HepG2 (cell line): ENCODE results near the gene TRIM15.

ENCODE experiments used
- CTCF ChIP-seq: sonication (generic); formaldehyde crosslinking; IDR thresholded peaks from 2 replicates; pipeline ENCODE4 v1.5.0; 2020; ENCODE audit warnings: mild to moderate bottlenecking, missing genetic modification reagents, moderate library complexity
- FOXA3 ChIP-seq: IDR thresholded peaks from 2 replicates; pipeline ENCODE4 v1.6.1; 2016; ENCODE audit warnings: missing genetic modification reagents, missing compliant biosample characterization
- FOXK2 ChIP-seq: fragments of 450-650 bp; IDR thresholded peaks from 2 replicates; pipeline ENCODE4 v1.6.1; 2016
- HES4 ChIP-seq: sonication (generic); formaldehyde crosslinking; IDR thresholded peaks from 2 replicates; pipeline ENCODE4 v1.9.0; 2021; ENCODE audit warnings: mild to moderate bottlenecking, missing genetic modification reagents, borderline replicate concordance
- MAFF ChIP-seq: IDR thresholded peaks from 2 replicates; pipeline ENCODE4 v1.6.1; 2011; ENCODE audit warnings: low read depth, low read length, improper control_type of control experiment
- MEIS1 ChIP-seq: sonication (generic); formaldehyde crosslinking; IDR thresholded peaks from 2 replicates; pipeline ENCODE4 v1.9.0; 2021; ENCODE audit warnings: mild to moderate bottlenecking, missing genetic modification reagents, moderate library complexity, borderline replicate concordance
- NCOR1 ChIP-seq: fragments of 200-600 bp; sonication (generic); IDR thresholded peaks from 2 replicates; pipeline ENCODE4 v1.7.0; 2017; ENCODE audit warnings: antibody characterized with exemption, low read length, borderline replicate concordance
- RELA ChIP-seq: sonication (generic); formaldehyde crosslinking; IDR thresholded peaks from 2 replicates; pipeline ENCODE4 v1.4.0; 2020; ENCODE audit warnings: missing genetic modification reagents
- SCMH1 ChIP-seq: sonication (generic); formaldehyde crosslinking; IDR thresholded peaks from 2 replicates; pipeline ENCODE4 v1.9.0; 2021; ENCODE audit warnings: missing genetic modification reagents, mild to moderate bottlenecking, borderline replicate concordance
- SMAD3 ChIP-seq: sonication (generic); formaldehyde crosslinking; IDR thresholded peaks from 2 replicates; pipeline ENCODE4 v1.4.0; 2020; ENCODE audit warnings: missing genetic modification reagents
- SUZ12 ChIP-seq: fragments of 150-350 bp; IDR thresholded peaks from 2 replicates; pipeline ENCODE4 v1.6.1; 2014; ENCODE audit warnings: low read depth, low read length
- ZFP41 ChIP-seq: sonication (generic); formaldehyde crosslinking; IDR thresholded peaks from 2 replicates; pipeline ENCODE4 v1.4.0; 2020; ENCODE audit warnings: mild to moderate bottlenecking, missing genetic modification reagents, borderline replicate concordance
- ZNF766 ChIP-seq: sonication (generic); formaldehyde crosslinking; IDR thresholded peaks from 2 replicates; pipeline ENCODE4 v1.5.0; 2020; ENCODE audit warnings: missing genetic modification reagents, borderline replicate concordance
- ZZZ3 ChIP-seq: sonication (generic); formaldehyde crosslinking; IDR thresholded peaks from 2 replicates; pipeline ENCODE4 v1.4.0; 2020; ENCODE audit warnings: missing genetic modification reagents, mild to moderate bottlenecking, borderline replicate concordance

- TF ChIP-seq MAFF (no peak), FOXK2 (no peak), FOXA3 (CRISPR knock-in tag) (no peak), SCMH1 (CRISPR knock-in tag) (no peak), CTCF (CRISPR knock-in tag) (no peak), NCOR1 (no peak), SUZ12 (no peak), HES4 (CRISPR knock-in tag) (no peak), ZNF766 (no peak), MEIS1 (CRISPR knock-in tag) (no peak), ZZZ3 (no peak), ZFP41 (CRISPR knock-in tag) (no peak), SMAD3 (no peak), RELA (CRISPR knock-in tag) (no peak)
Measured at GRCh38 chr6:30163918-30164654, 740 bp downstream of the TRIM15 start.
